ENCODE measurements around the gene FMR1. TPM values are rescaled to one million over a fixed set of nuclear protein-coding genes. Genes with fewer than 3 reads are reported as not detected.

FMR1 gene
- total RNA-seq, 1 donor from 2014 or later = 22.5 TPM

DNA sequence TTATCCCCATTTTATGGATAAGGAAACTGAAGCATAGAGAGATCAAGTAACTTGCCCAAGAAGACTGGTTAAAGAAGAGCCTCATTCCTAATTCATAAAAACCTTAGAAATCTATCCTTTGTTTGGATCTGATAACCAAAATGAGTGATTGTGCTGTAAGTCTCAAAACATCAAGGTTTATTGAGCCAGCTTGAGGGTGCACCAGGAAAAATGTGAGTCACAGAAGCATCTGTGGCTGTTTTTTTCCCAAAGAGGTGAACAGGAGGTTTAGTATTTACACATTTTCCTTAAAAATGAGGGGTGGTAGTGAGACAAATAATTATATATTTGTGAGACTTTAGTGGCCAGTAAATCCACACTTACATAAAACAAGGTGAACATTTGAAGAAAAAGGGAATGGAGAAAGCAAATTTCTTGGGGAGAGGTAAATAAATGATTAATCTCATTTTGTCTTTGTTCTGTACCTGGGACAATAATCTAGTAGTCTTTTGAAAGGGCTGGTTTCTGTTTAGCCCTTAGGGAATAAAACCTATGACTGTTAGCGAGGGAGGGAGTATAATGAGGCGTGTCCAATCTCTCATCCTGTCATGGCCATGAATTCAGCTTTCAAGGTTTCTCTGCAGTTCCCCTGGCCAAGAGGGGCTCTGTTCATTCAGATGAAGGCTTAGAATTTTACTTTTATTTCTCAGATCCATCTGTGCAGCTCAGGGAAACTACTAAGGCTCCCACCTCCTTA lies 12.2 kb upstream of the FMR1 start:
- Histone ChIP-seq H3K36me3 (ENCODE audit: control insufficient read depth, insufficient read depth, low read length) (no peaks in the 10 kb centered on the region), H3K27me3 (ENCODE audit: control insufficient read depth, insufficient read depth, low read length) (no peaks in the 10 kb centered on the region), H3K4me3 (ENCODE audit: low read depth, low read length) (no peak overlapping the region)
- TF ChIP-seq, protein P1, sequence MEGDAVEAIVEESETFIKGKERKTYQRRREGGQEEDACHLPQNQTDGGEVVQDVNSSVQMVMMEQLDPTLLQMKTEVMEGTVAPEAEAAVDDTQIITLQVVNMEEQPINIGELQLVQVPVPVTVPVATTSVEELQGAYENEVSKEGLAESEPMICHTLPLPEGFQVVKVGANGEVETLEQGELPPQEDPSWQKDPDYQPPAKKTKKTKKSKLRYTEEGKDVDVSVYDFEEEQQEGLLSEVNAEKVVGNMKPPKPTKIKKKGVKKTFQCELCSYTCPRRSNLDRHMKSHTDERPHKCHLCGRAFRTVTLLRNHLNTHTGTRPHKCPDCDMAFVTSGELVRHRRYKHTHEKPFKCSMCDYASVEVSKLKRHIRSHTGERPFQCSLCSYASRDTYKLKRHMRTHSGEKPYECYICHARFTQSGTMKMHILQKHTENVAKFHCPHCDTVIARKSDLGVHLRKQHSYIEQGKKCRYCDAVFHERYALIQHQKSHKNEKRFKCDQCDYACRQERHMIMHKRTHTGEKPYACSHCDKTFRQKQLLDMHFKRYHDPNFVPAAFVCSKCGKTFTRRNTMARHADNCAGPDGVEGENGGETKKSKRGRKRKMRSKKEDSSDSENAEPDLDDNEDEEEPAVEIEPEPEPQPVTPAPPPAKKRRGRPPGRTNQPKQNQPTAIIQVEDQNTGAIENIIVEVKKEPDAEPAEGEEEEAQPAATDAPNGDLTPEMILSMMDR (IDR thresholded peaks at IDR 0.05; ENCODE audit: insufficient read depth, low read length, poor library complexity, severe bottlenecking) = no peak
- DNase-seq (ENCODE audit: low read depth) = no peak

DNA sequence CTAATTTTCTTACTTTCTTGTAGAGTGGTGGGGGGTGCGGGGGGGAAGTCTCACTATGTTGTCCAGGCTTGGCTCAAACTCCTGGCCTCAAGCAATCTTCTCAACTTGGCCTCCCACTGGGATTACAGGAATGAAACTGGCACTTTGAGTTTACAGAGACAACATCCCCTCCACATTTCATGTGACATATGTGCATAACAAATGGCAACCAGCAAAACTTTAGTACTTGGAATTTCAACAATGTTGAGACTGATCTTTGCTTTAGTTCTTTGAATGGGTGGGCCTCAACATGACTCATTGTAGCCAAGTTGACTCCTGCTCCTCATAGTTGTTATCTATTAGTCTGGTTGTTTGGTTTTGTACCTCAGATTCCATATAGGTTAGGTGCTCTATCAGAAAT lies 11.4 kb upstream of the FMR1 start:
- no peak for DNase-seq (ENCODE audit: low read depth)
- Histone ChIP-seq H3K4me3 (ENCODE audit: low read depth, low read length) (no peak overlapping the region), H3K27me3 (ENCODE audit: control insufficient read depth, insufficient read depth, low read length) (no peaks in the 10 kb centered on the region), H3K36me3 (ENCODE audit: control insufficient read depth, insufficient read depth, low read length) (no peaks in the 10 kb centered on the region)
- TF ChIP-seq, protein P1 (IDR thresholded peaks at IDR 0.05; ENCODE audit: insufficient read depth, low read length, poor library complexity, severe bottlenecking) = no peak

DNA sequence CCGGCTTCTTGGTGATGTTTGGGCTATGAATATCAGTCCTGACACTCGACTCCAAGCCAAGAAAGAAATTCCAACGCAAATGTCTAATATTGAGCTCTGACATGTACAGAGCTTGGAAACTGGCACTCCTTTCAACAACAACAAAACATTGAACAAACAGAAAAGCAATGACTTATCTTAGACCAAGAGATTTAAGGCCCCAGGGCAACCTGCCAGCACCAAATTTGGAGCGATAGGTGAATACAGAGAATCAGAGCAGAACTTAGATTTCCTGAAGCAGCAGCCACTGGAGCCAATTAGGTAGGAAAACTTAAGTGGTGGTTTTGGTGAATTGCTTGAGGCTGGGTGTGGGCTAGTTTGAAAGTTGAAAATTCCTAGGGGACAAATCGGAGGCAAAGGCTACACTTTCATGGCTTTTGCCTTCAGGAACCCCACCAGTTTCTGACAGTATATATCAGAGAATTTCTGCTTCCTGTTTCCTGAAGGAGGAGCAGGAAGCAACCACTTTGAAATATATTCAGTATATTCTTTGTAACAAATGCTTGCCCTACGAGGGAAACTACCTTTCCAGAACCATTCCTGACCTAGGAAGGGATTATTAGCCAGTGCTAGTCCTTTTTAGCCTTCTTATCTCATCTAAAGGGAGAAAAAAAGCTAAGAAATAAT lies 10.1 kb upstream of the FMR1 start:
- TF ChIP-seq, protein P1 (IDR thresholded peaks at IDR 0.05; ENCODE audit: insufficient read depth, low read length, poor library complexity, severe bottlenecking) = no peak
- no peaks in the 10 kb centered on the region for H3K27me3 ChIP-seq (ENCODE audit: control insufficient read depth, insufficient read depth, low read length)
- no peaks in the 10 kb centered on the region for H3K36me3 ChIP-seq (ENCODE audit: control insufficient read depth, insufficient read depth, low read length)
- DNase-seq (ENCODE audit: low read depth) = no peak
- no peak overlapping the region for H3K4me3 ChIP-seq (ENCODE audit: low read depth, low read length)

DNA sequence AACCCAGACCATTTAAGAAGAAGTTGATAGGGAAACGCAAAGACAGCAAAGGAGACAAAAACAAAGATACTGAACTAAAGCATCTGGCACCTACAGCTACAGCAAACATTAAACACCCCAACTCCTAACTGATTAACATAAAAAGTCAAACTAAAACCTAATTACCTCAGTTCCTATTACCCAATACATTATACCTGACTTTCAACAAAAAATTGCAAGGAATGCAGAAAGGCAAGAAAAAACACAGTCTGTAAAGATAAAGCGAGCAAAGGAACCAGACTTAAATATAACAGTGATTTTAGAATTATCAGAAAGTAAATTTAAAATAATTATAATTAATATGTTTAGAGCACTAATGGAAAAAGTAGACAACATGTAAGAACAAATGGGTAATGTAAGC lies 9.4 kb upstream of the FMR1 start:
- H3K36me3 ChIP-seq (ENCODE audit: control insufficient read depth, insufficient read depth, low read length) = no peaks in the 10 kb centered on the region
- DNase-seq (ENCODE audit: low read depth) = no peak
- H3K27me3 ChIP-seq (ENCODE audit: control insufficient read depth, insufficient read depth, low read length) = no peaks in the 10 kb centered on the region
- TF ChIP-seq, protein P1 (IDR thresholded peaks at IDR 0.05; ENCODE audit: insufficient read depth, low read length, poor library complexity, severe bottlenecking) = no peak
- H3K4me3 ChIP-seq (ENCODE audit: low read depth, low read length) = no peak overlapping the region

DNA sequence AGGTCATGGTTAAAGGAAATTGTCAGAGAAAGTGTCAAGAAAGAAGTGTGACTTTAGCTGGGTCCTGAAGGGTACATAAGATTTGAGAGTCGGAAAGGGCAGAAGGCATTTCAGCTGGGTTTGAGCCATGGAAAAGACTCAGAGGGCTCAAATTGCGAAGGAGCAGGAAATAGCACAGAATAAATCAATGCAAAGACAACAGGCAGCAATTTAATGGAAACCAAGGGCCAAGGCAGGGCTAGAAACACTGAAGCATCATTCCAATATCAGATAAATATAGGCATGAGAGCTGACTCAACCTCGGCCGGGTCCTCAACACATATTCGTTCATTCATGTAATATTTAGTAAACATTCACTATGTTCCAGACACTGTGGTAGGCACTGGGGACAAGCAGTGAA lies 3.6 kb upstream of the FMR1 start:
- H3K36me3 ChIP-seq (ENCODE audit: control insufficient read depth, insufficient read depth, low read length) = no peaks in the 10 kb centered on the region
- DNase-seq (ENCODE audit: low read depth) = no peak
- H3K27me3 ChIP-seq (ENCODE audit: control insufficient read depth, insufficient read depth, low read length) = no peaks in the 10 kb centered on the region
- TF ChIP-seq, protein P1 (IDR thresholded peaks at IDR 0.05; ENCODE audit: insufficient read depth, low read length, poor library complexity, severe bottlenecking) = no peak
- no peak overlapping the region for H3K4me3 ChIP-seq (ENCODE audit: low read depth, low read length)

Data from kidney epithelial cell (primary cell).